ENCODE data around the gene SKP1. TPM values are rescaled to one million over a fixed set of nuclear protein-coding genes. Genes with fewer than 3 reads are reported as not detected.
A peak's percentile ranks its signal among the peaks of the same experiment; 100 is the strongest.

The SKP1 gene
- total RNA-seq, 6 donors from 2014 or later: 24.1 to 232 (median 162) TPM

GRCh38 chr5:134119720-134120119 lies 57.0 kb downstream of the SKP1 start:
- H3K27me3 ChIP-seq: no peaks in the 10 kb centered on the region
- no peak overlapping the region for H3K4me3 ChIP-seq
- WGBS, 2 donors: 80 to 92% methylated on average over 5 to 12 of the region's 12 CpGs
- peaks cover 0 to 19% (median 11%) of the 10 kb centered on the region in 4 donors for H3K4me1 ChIP-seq
- DNase-seq (peak in 1 of 2 donors; percentile 48), ATAC-seq (ENCODE audit: low FRiP score in 2 of 2) (no peak)
- no peak overlapping the region for H3K27ac ChIP-seq
- H3K9me3 ChIP-seq: no peaks in the 10 kb centered on the region
- no peaks in the 10 kb centered on the region for H3K36me3 ChIP-seq
- TF ChIP-seq EP300 (IDR thresholded peaks at IDR 0.05) (no peak), POLR2A (IDR thresholded peaks at IDR 0.05) (no peak), POLR2AphosphoS5 (IDR thresholded peaks at IDR 0.05) (no peak), CTCF (IDR thresholded peaks at IDR 0.05) (no peak)

GRCh38 chr5:134118212-134118835 lies 58.4 kb downstream of the SKP1 start:
- Histone ChIP-seq H3K36me3 (no peaks in the 10 kb centered on the region), H3K27ac (no peak overlapping the region), H3K4me3 (no peak overlapping the region), H3K4me1 (peaks cover 7 to 20% (median 15%) of the 10 kb centered on the region in 4 donors), H3K27me3 (peaks cover 0 to 6% (median 1%) of the 10 kb centered on the region in 4 donors), H3K9me3 (no peaks in the 10 kb centered on the region)
- DNase-seq (no peak), ATAC-seq (ENCODE audit: low FRiP score in 2 of 2) (no peak)
- TF ChIP-seq POLR2AphosphoS5 (IDR thresholded peaks at IDR 0.05) (no peak), EP300 (IDR thresholded peaks at IDR 0.05) (no peak)
- WGBS, 2 donors: 78 to 92% methylated on average over 3 to 4 of the region's 4 CpGs

GRCh38 chr5:134116789-134117761 lies 59.7 kb downstream of the SKP1 start:
- peaks cover 7 to 25% (median 18%) of the 10 kb centered on the region in 4 donors for H3K4me1 ChIP-seq
- TF ChIP-seq POLR2A (IDR thresholded peaks at IDR 0.05) (no peak), CTCF (IDR thresholded peaks at IDR 0.05) (no peak), EP300 (IDR thresholded peaks at IDR 0.05) (no peak), POLR2AphosphoS5 (IDR thresholded peaks at IDR 0.05) (no peak)
- H3K36me3 ChIP-seq: no peaks in the 10 kb centered on the region
- no peak for DNase-seq
- H3K27ac ChIP-seq: no peak overlapping the region
- no peak overlapping the region for H3K4me3 ChIP-seq
- no peak for ATAC-seq (ENCODE audit: low FRiP score in 2 of 2)
- WGBS, 2 donors: 92 to 98% methylated on average over 11 to 12 of the region's 12 CpGs
- H3K9me3 ChIP-seq: no peaks in the 10 kb centered on the region
- H3K27me3 ChIP-seq: peaks cover 0 to 10% (median 4%) of the 10 kb centered on the region in 4 donors

- H3K27ac ChIP-seq: peak overlapping the region in 2 of 4 donors; percentile 38 to 76
- WGBS, 2 donors: 89 to 95% methylated on average over 7 to 10 of the region's 10 CpGs
- no peak for DNase-seq
- H3K4me3 ChIP-seq: peak overlapping the region in 1 of 4 donors; percentile 59
- TF ChIP-seq POLR2AphosphoS5 (IDR thresholded peaks at IDR 0.05): no peak
- TF ChIP-seq EP300 (IDR thresholded peaks at IDR 0.05): no peak
- TF ChIP-seq POLR2A (IDR thresholded peaks at IDR 0.05): no peak
- TF ChIP-seq CTCF (IDR thresholded peaks at IDR 0.05): no peak
- H3K27me3 ChIP-seq: peaks cover 0 to 10% (median 4%) of the 10 kb centered on the region in 4 donors
- no peak for ATAC-seq (ENCODE audit: low FRiP score in 2 of 2)
- H3K36me3 ChIP-seq: no peaks in the 10 kb centered on the region
- no peaks in the 10 kb centered on the region for H3K9me3 ChIP-seq
- H3K4me1 ChIP-seq: peaks cover 7 to 25% (median 18%) of the 10 kb centered on the region in 4 donors
Observed at GRCh38 chr5:134116286-134116685, 60.5 kb downstream of the SKP1 start.

GRCh38 chr5:134115806-134116175 lies 61.0 kb downstream of the SKP1 start:
- TF ChIP-seq POLR2AphosphoS5 (IDR thresholded peaks at IDR 0.05): no peak
- TF ChIP-seq EP300 (IDR thresholded peaks at IDR 0.05): no peak
- no peak for TF ChIP-seq CTCF (IDR thresholded peaks at IDR 0.05)
- TF ChIP-seq POLR2A (IDR thresholded peaks at IDR 0.05): no peak
- WGBS, 2 donors: 63 to 79% methylated on average over 6 to 13 of the region's 13 CpGs
- DNase-seq (no peak), ATAC-seq (ENCODE audit: low FRiP score in 2 of 2) (no peak)
- Histone ChIP-seq H3K4me3 (peak overlapping the region in 3 of 4 donors; percentile 57 to 66 (median 59)), H3K27me3 (peaks cover 0 to 10% (median 4%) of the 10 kb centered on the region in 4 donors), H3K4me1 (peaks cover 7 to 25% (median 18%) of the 10 kb centered on the region in 4 donors), H3K27ac (peak overlapping the region in 3 of 4 donors; percentile 38 to 76 (median 69)), H3K36me3 (no peaks in the 10 kb centered on the region), H3K9me3 (no peaks in the 10 kb centered on the region)
